ENCODE results near the gene EFCAB6.

- TF ChIP-seq CTCF (IDR thresholded peaks at IDR 0.05; ENCODE audit: low read depth, low read length, missing input control) (no peak), RXRA (IDR thresholded peaks at IDR 0.05) (no peak), FOXA1 (IDR thresholded peaks at IDR 0.05) (no peak), MAX (IDR thresholded peaks at IDR 0.05) (no peak), REST (IDR thresholded peaks at IDR 0.05) (no peak), ATF3 (IDR thresholded peaks at IDR 0.05) (no peak), SP1 (IDR thresholded peaks at IDR 0.05) (no peak)
Observed at GRCh38 chr22:43743131-43743530, 69.0 kb downstream of the EFCAB6 start.
